GM06990 (cell line): Measurements from ENCODE around the gene FAM53B.

Experiments
- DNase-seq: peaks from one replicate; pipeline ENCODE4 v3.0.0-alpha.2; 2011; ENCODE audit not compliant: insufficient read length; ENCODE audit errors: extremely low read depth
- H3K27me3 ChIP-seq: replicated peaks from 2 replicates; pipeline ENCODE4 v1.6.0; 2011; ENCODE audit warnings: low read length; ENCODE audit not compliant: control insufficient read depth, insufficient read depth
- H3K36me3 ChIP-seq: 2 replicates; pipeline ENCODE4 v1.5.1; 2011; ENCODE audit warnings: low read length; ENCODE audit not compliant: control insufficient read depth, insufficient read depth
- H3K4me3 ChIP-seq: replicated peaks from 2 replicates; pipeline ENCODE4 v1.5.1; 2011; ENCODE audit warnings: low read depth, mild to moderate bottlenecking, control low read depth, low read length
- TF ChIP-seq, protein P1 (sequence below): IDR thresholded peaks from 2 replicates; pipeline ENCODE4 v1.5.1; 2011; ENCODE audit warnings: low read length, control low read depth, mild to moderate bottlenecking, inconsistent platforms; ENCODE audit not compliant: insufficient read depth, poor library complexity, severe bottlenecking

The FAM53B gene

GRCh38 chr10:124648738-124649137, 95.4 kb downstream of the FAM53B start:
- no peak for DNase-seq
- no peaks in the 10 kb centered on the region; the same call in 1 of the 2 replicates for H3K36me3 ChIP-seq
- no peaks in the 10 kb centered on the region for H3K27me3 ChIP-seq
- H3K4me3 ChIP-seq = no peak overlapping the region
- TF ChIP-seq, protein P1, sequence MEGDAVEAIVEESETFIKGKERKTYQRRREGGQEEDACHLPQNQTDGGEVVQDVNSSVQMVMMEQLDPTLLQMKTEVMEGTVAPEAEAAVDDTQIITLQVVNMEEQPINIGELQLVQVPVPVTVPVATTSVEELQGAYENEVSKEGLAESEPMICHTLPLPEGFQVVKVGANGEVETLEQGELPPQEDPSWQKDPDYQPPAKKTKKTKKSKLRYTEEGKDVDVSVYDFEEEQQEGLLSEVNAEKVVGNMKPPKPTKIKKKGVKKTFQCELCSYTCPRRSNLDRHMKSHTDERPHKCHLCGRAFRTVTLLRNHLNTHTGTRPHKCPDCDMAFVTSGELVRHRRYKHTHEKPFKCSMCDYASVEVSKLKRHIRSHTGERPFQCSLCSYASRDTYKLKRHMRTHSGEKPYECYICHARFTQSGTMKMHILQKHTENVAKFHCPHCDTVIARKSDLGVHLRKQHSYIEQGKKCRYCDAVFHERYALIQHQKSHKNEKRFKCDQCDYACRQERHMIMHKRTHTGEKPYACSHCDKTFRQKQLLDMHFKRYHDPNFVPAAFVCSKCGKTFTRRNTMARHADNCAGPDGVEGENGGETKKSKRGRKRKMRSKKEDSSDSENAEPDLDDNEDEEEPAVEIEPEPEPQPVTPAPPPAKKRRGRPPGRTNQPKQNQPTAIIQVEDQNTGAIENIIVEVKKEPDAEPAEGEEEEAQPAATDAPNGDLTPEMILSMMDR = no peak

- TF ChIP-seq, protein P1 = no peak
Observed at GRCh38 chr10:124648131-124648475, 96.1 kb downstream of the FAM53B start.

GRCh38 chr10:124647421-124648130, 96.6 kb downstream of the FAM53B start:
- Histone ChIP-seq H3K4me3 (no peak overlapping the region), H3K27me3 (no peaks in the 10 kb centered on the region), H3K36me3 (no peaks in the 10 kb centered on the region; the same call in 1 of the 2 replicates)
- TF ChIP-seq, protein P1 = peak; percentile 51
- peak; percentile 61 for DNase-seq

More at GRCh38 chr10:124648131-124648475, 96.1 kb downstream of the FAM53B start:
- H3K36me3 ChIP-seq = no peaks in the 10 kb centered on the region; the same call in 1 of the 2 replicates
- no peak overlapping the region for H3K4me3 ChIP-seq
- H3K27me3 ChIP-seq = no peaks in the 10 kb centered on the region
- DNase-seq = no peak

DNA sequence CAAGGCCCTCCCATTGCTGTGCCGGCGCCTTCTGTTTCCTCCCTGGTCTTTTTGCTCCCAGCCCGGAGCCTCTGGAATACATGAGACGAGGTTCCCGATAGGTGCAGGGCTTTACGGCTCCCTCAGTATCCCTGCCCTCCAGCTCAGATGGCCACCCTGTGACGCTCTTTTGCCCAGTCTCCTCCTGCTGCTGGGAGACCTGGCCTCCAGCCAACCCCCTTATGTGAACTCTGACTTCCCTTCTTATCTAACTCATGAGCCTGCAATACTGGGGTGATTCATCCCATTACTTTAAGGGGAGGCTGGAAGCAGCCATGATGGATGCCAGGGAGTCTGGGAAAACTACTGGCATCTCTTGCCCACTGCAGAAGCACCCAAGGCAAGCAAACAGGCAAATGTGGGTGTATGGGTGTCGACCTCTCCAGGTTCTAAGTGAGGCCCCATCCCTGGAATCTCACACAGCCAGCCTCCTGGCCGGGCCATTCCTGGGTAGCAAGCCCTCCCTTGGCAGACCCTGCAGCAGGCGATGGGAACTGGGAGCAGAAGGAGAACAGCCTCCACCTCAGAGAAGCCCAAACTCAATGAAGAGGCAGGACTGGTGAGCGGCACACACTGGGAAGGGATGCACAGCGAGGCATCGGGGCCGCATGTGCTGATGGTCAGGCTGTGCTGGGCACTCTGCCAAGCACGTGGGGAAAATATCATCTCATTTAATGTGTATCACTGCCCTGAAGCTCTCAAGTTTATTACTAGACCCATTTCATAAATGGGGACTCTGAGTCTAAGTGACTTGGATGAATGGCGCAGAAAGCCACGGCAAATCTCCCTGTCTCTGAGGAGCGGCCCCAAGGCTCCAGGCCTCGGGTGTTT, 97.5 kb downstream of the FAM53B start:
- Histone ChIP-seq H3K36me3 (no peaks in the 10 kb centered on the region; the same call in 1 of the 2 replicates), H3K4me3 (no peak overlapping the region), H3K27me3 (no peaks in the 10 kb centered on the region)
- no peak for DNase-seq
- TF ChIP-seq, protein P1 = no peak

- TF ChIP-seq, protein P1 = no peak
- no peaks in the 10 kb centered on the region for H3K36me3 ChIP-seq
- no peak overlapping the region for H3K4me3 ChIP-seq
- no peak for DNase-seq
- no peaks in the 10 kb centered on the region for H3K27me3 ChIP-seq
Observed at GRCh38 chr10:124645467-124646095, 98.6 kb downstream of the FAM53B start.
